HG03558 (cell line): ENCODE measurements around the gene NMNAT2.

Experiments
- ATAC-seq: cut with Tn5 transposase; IDR thresholded peaks from one replicate; pipeline ENCODE4 v1.9.1; 2021; ENCODE audit warnings: moderate number of reproducible peaks; ENCODE audit not compliant: unreplicated experiment; ENCODE audit errors: extremely low read depth

Gene NMNAT2

GRCh38 chr1:183319606-183320005 lies 98.6 kb downstream of the NMNAT2 start:
- ATAC-seq: no peak

- ATAC-seq: no peak
Observed at GRCh38 chr1:183319051-183319450, 99.1 kb downstream of the NMNAT2 start.

GRCh38 chr1:183318433-183318832 lies 99.7 kb downstream of the NMNAT2 start:
- ATAC-seq: no peak

- no peak for ATAC-seq
Observed at GRCh38 chr1:183315991-183316758, 102.0 kb downstream of the NMNAT2 start.

DNA sequence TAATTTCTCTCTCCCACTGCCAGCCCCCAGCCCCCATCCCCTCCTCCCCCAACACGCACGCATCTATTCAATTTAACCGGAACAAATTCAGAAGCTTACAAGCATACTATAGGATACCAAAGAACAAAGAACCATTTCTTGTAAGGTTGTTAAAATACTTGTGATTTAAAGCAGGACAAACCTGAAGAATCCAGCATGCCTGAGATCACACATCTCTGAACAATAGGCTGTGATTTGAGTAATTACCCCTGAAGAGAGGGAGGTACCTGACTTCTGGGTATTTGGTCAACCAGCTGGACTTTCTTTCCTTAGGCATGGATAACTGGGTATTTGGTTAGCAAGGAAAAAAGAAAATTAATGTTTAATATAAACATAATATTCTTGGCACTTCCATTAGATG lies 105.1 kb downstream of the NMNAT2 start:
- no peak for ATAC-seq

GRCh38 chr1:183310753-183311479 lies 107.3 kb downstream of the NMNAT2 start:
- ATAC-seq: no peak

DNA sequence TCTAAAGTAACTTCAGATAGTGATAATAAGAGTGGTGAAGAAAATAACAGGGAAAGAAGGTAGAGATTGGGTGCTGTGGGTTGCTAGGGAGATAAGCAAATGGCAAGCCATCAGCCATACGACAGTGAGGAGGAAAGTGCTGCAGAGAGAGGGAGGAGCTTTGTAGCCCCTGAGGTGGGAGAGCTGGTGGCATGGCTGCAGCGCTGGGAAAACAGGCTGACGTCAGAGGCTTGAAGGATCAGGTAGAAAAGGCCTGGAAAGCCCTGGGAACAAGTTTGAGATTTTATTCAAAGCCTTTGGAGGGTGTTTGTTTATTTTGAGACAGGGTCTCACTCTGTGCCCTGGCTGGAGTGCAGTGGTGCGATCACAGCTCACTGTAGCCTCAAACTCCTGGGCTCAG lies 109.5 kb downstream of the NMNAT2 start:
- ATAC-seq: no peak

DNA sequence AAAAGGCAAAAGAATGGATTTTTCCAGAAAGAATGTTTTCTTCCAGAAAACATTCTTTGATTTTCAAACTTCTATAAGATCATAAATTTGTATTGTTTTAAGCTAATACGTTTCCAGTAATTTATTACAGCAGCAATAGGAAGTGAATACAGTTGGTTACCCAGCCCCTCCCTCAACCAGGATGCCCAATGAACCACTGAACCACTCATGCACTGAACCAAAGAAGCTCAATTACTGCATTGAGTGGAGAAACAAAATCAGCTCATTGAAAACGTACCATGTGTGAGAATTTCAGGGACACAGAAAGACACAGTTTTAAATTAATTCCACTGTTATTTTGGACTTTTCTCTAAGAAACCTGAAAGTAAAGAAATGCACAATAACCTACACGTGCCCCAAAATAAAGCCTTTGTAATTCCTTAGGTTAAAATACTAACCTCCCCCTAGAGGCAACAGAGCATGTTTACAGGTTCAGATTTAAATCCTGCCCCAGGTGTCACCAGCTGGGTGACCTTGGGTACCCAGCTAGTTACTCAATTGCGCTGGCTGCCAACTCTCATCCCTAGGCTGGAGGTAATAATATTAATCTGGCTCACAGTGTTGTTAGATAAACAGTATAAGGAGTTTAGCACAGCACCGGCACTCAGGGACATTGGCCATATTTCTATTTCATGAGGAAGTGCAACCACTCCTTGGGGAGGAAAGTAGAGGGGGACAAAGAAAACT lies 111.7 kb downstream of the NMNAT2 start:
- ATAC-seq: no peak

- no peak for ATAC-seq
Observed at GRCh38 chr1:183304440-183305107, 113.6 kb downstream of the NMNAT2 start.

DNA sequence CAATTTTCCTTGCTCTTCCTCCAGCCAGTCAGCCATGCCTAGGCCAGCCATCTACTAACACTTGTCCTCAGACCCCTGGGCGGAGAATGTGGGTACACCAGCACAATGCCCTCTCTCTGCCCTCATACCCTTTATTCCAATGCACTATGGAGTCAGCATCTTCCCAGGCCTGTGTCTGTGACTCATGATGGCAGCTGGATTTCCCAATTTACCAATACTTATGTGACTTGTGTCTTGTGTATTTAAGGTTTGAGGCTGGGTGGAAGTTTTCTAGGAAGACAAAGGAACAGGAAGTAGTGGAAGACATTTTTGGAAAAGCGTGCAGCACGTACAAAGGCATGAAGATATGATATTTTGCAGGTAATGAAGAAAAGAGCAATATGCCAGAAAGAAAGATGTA lies 114.3 kb downstream of the NMNAT2 start:
- no peak for ATAC-seq

GRCh38 chr1:183303323-183303645 lies 114.9 kb downstream of the NMNAT2 start:
- no peak for ATAC-seq

DNA sequence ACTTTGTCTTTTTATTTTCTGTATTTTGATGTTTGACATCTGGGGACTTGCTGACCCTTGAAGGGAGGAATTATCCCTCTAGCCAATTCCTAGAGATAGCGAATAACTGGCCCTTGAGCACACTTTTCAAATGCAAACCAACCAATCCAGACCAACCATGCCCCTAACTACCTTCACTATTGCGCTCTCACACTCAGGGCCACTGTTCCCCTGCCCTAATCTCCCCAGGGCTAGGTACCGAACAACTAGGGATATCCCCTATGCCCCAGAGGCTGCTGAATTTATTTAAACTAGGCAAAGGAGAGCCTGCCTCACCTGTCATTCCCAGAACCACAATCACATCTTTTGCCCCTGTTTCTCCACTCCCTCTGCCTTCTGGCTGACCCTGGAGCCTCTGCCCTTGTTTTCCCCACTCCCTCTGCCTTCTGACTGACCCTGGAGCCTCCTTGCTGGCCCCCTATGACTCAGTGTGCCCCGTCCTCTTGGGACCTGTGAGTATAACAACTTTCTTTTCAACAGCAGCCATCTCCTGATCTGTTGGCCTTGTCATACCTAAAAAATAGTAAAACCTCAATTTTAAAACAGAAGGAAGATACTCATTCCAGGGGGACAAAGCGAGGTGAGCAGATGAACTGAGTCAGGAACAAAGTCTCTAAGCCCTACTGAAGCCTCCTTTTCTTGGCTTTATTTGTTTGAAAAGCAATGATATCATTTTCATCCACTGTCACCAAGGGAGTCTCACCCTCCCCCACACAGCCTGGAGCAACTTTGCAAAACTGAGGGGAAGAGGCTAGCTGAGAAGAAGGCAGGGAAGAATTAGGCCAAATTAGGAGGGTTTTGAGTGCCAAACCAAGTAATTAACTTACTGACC lies 115.5 kb downstream of the NMNAT2 start:
- no peak for ATAC-seq

DNA sequence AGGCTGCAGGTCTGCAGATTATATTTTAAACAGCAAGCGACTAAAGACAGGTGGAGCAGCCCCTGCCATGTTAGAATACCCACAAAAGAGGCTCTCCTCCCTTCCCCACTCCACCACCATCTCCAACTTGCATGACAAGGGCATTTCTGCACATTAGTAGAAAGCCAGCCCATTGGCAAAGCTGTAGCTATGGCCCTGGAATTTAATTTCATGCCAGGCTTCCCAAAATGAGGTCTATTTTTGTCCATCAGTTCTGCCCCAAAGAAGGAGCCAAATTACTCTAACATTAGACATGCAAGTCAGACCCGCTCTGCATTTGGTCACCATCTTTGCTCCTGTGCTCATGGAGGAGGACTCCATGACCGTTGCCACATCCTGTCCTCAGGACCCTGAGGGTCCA lies 116.9 kb downstream of the NMNAT2 start:
- no peak for ATAC-seq

DNA sequence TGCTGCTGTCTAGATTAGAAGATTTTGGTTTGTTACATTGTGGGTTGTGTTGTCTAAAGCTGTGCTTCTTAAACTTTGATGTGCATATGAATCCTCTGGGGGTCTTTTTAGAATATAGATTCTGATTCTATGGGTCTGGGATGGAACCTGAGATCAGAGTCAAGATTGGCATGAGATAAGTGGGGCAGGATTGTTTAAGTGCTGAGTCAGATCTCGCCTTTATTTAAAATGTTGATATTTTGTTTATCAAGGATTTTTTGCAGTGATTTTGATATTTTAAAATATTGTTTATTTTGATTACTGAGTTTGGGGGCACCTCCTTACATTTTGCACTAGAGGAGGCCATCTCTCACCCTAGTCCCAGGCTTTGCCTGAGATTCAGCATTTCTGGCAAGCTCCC lies 117.4 kb downstream of the NMNAT2 start:
- ATAC-seq: no peak

- ATAC-seq: no peak
Observed at GRCh38 chr1:183300395-183300794, 117.8 kb downstream of the NMNAT2 start.

DNA sequence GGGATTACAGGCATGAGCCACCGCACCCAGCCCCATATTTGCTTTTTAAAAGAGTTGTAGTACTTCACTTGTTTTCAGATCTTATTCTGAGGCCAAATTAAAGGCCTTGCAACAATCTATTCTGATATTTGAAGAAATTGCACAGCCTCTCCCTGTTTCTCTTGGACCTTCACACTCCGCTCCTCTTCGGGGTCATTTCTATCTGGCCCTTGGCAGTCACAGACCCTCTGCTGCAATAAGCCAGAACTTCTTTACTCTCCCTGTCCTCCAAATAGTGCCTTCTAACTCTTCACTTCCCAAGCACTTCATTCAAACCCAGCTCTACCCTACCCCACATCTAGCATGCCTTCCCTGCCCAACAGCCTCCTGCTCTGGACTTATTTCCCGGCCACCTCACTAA lies 121.4 kb downstream of the NMNAT2 start:
- no peak for ATAC-seq

GRCh38 chr1:183295521-183295920 lies 122.7 kb downstream of the NMNAT2 start:
- ATAC-seq: no peak

DNA sequence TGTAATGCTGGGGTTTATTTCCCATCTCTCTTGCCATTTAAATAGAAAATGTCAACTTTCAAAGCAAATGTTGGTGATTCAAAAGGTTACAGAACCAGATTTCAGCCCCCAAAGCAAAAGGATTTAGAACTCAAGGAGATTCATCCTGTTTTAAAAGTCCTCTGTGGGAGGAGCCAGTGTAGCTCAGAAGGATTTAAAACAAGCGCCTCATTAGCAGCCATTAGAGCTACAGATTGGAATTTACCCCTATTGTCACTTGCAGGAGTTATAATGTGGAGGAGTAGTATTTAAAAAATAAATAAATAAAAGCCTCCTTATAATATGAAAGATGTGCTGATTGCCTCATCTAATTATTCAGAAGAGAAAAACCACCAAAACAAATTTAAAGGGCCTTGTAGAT lies 124.3 kb downstream of the NMNAT2 start:
- ATAC-seq: no peak

DNA sequence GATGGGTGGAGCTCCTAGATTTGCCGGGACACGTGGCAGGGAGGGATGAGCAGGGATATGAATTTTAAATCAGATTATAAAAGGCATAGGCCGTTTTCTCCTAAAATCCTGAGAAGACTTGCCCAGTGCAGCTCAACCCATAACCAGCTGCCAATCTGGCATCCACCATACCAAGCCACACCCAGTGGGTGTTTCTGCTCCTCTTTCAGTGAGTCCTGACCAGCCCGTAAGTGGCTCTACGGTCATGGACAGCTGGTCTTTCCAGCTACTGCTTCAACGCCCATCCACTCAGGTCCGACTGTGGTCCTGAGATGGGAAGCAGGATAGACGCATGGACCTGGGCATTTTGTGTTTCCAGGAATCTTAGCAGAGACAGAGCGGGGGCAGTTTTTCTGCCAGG lies 124.9 kb downstream of the NMNAT2 start:
- no peak for ATAC-seq
